GM12892 (cell line): ENCODE data around the gene ZSCAN29. TPM values are rescaled to one million over a fixed set of nuclear protein-coding genes. Genes with fewer than 3 reads are reported as not detected.
A peak's percentile ranks its signal among the peaks of the same experiment; 100 is the strongest.
"Not testable (repeated sequence)": the region's sequence is repeated elsewhere in the genome, so short reads cannot be mapped to it uniquely, and the experiment has no call there.

ENCODE experiments used
- DNase-seq: peaks from one replicate; pipeline ENCODE4 v3.0.0; 2011; ENCODE audit not compliant: insufficient read length
- FAIRE-seq: peaks from 2 replicates; lab custom pipeline; 2011; peaks lifted over from hg19 to GRCh38; lab: Jason Lieb, UNC
- POLR2A ChIP-seq: IDR thresholded peaks from 2 replicates; pipeline ENCODE4 v1.6.1; 2011; ENCODE audit warnings: low read depth, low read length, control low read depth
- POLR2AphosphoS5 ChIP-seq: IDR thresholded peaks from 2 replicates; pipeline ENCODE4 v1.6.1; 2011; ENCODE audit warnings: low read depth, low read length, control low read depth
- TAF1 ChIP-seq: IDR thresholded peaks from 2 replicates; pipeline ENCODE4 v1.6.1; 2011; ENCODE audit warnings: low read depth, mild to moderate bottlenecking, control low read depth, low read length, borderline replicate concordance
- polyA plus RNA-seq: library from polyadenylated mRNA; unstranded; fragments of >200 nt; gene quantifications from one replicate; pipeline ENCODE4 v1.2.1, GENCODE V29; 2012; ENCODE audit warnings: missing spikeins, inconsistent platforms; ENCODE audit not compliant: missing spikeins

The ZSCAN29 gene
- polyA plus RNA-seq: 12.2 TPM

DNA sequence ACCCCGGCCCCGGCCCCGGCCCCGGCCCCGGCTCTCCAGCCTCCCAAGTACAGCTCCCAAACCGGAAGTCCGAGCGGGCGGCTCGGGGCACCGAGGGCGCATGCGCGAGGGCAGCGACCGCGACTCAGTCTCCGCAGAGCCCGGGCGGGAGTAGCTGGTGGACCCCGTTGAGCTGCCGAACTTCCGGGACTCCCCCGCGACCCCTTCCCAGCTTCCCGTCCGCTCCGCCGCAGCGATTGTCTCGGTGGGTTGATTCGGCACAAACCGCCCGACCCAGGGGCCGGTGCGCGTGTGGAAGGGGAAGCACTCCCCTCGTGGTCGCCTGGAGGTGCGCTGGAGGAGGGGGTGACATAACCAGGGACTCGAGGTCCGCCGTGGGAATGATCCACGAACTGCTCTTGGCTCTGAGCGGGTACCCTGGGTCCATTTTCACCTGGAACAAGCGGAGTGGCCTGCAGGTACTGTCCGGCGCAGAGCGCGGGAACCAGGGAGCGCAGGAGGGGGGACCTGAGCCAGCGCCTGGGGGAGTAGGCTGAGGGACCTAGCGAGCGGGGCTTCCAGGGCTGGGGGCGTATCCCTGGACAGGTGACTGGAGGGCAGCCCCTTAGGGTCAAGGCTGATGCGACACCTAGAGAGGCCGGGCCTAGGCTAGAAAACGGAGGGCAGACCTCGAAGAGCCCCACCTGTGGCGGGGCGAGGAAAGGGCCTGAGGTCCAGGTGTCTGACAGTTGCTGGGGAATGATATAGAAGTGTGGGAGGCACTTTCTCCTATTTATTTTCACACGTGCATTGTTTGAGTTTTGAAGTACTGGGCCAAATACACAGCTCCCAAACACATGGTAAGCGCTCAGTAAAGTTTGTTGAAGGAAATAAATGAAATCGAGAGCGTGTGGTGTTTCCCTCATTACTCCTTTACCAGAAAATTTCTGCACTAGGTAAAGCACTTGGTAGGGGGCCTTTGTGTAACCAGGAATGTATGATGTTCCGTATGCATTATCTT, at the start of gene ZSCAN29, which contains the start of gene TUBGCP4:
Gene ZSCAN29, minus strand, starts transcription at position 69 of the 1,000 bp plus-strand sequence. CDS start 1,130 bp downstream, outside the sequence.
Gene TUBGCP4, plus strand, starts transcription at position 127 of the 1,000 bp plus-strand sequence. Its CDS starts 254 bp downstream, at position 381.
- DNase-seq: peak; percentile 91
- FAIRE-seq: peak; percentile 94
- TF ChIP-seq POLR2AphosphoS5 (peak; percentile 45; the same call in 1 of the 2 replicates), TAF1 (peak; percentile 18; the same call in 1 of the 2 replicates), POLR2A (peak; percentile 80; the same call in 1 of the 2 replicates)

DNA sequence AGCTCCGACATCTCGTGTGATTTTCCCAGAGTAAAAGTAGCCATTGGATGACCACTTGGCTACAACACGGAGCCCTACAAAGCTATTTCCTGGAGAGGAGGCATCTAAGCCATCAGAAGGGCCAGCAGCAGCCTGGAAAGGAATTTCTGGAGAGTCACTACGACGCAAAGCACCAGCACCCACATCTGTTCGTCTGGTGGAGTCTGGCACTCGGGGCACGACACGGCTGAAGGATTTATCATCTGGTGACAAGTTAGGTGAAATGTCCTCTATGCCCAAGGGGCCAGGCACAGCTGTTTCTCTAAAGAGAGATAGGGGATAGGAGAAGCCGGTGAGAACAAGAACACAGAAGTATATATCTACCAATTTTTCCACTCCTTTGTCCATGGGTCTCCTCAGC, 49.6 kb upstream of the ZSCAN29 start:
- no peak for DNase-seq
- TF ChIP-seq POLR2A (no peak), TAF1 (no peak), POLR2AphosphoS5 (no peak)
- FAIRE-seq: no peak

- FAIRE-seq: no peak
- no peak for TF ChIP-seq POLR2A
- no peak for DNase-seq
These were observed 43.4 kb upstream of the ZSCAN29 start for GRCh38 chr15:43414196-43414595.

GRCh38 chr15:43412096-43412495, 41.3 kb upstream of the ZSCAN29 start:
- DNase-seq: no peak
- FAIRE-seq: no peak
- TF ChIP-seq POLR2AphosphoS5 (no peak), TAF1 (no peak), POLR2A (no peak)

DNA sequence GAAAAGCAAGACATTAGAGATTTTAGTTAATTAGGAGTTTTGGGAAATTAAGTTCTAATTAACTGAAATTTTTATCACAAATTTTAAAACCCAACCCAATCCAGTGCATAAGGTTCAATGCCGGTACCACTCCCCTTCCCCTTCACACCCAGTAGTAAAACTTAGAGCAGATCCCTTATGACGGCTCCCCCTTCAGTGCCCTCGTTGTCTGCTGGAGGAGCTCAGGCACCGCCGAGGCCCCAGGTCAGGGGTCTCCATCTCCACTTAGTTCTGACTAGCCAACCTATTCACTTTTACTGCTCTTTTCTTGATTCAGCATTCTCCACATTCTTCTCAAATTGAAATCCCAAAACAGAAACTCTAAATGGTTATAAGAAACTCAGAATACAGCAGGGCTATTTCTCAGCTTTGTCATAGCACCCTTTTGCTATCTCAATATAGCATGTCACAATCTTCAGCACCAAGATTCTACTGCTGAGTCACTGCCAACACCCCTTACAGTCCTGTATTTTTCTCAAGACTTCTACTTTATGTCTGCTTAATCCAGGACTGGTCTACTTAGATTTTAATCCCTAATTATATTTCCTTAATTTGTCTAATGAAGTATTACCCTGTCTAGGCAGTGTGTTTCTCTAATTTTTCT, 39.9 kb upstream of the ZSCAN29 start:
- FAIRE-seq: no peak
- no peak for TF ChIP-seq POLR2A
- TF ChIP-seq POLR2AphosphoS5: no peak
- no peak for TF ChIP-seq TAF1
- DNase-seq: no peak

DNA sequence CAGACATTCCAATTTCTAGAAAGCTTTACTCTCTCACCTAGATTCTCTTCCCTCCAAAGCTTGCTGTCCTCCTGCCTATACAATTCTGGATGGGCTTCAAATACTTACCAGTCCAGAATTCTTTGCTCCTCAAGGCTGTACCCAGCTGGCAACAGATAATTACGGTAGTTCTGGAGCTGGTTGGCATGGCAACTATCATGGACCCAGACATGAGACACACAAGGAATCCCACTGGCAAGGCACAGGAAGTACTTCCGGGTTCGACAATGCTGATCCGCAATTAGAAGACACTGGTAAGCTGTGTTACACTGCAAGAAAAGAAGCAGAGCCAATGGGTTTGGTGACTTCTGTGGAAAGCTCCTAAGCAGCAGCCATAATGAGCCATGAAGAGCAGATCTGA, 37.9 kb upstream of the ZSCAN29 start:
- no peak for TF ChIP-seq TAF1
- TF ChIP-seq POLR2A: no peak
- TF ChIP-seq POLR2AphosphoS5: no peak
- DNase-seq (no peak), FAIRE-seq (no peak)

- no peak for FAIRE-seq
- TF ChIP-seq POLR2A (no peak), POLR2AphosphoS5 (no peak), TAF1 (no peak)
- DNase-seq: no peak
These were observed 36.0 kb upstream of the ZSCAN29 start for GRCh38 chr15:43406808-43407207.

GRCh38 chr15:43406189-43406588, 35.3 kb upstream of the ZSCAN29 start:
- FAIRE-seq (no peak), DNase-seq (no peak)
- no peak for TF ChIP-seq POLR2A
- TF ChIP-seq TAF1: no peak
- no peak for TF ChIP-seq POLR2AphosphoS5

GRCh38 chr15:43404130-43404529, 33.3 kb upstream of the ZSCAN29 start:
- no peak for FAIRE-seq
- DNase-seq: no peak
- TF ChIP-seq POLR2A: no peak
- no peak for TF ChIP-seq TAF1
- no peak for TF ChIP-seq POLR2AphosphoS5

DNA sequence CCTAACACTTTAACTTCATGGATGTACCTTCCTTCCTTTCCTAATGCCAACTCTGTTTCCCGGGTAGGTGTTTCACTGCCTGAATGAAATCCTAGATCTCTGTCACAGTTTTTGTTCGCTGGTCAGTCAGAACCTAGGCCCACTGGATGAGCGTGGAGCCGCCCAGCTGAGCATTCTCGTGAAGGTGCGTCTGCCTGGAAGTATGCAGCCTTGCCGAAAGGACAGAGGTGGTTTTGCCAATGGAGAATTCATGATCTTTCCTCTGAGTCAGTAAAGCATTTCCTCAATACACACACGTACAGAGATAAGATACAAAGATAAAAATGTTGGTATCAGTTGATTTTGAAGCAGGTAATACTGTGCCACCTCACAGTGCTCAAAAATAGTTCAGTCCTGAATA, 32.8 kb upstream of the ZSCAN29 start:
- no peak for FAIRE-seq

GRCh38 chr15:43402255-43402654, 31.4 kb upstream of the ZSCAN29 start:
- DNase-seq (no peak), FAIRE-seq (no peak)
- TF ChIP-seq TAF1 (no peak), POLR2A (no peak), POLR2AphosphoS5 (no peak)

More for the DNA sequence above, 32.8 kb upstream of the ZSCAN29 start:
- TF ChIP-seq POLR2A (no peak), POLR2AphosphoS5 (no peak), TAF1 (no peak)
- no peak for DNase-seq

GRCh38 chr15:43393592-43393991, 22.7 kb upstream of the ZSCAN29 start:
- FAIRE-seq, DNase-seq: not testable (repeated sequence)

- TF ChIP-seq TAF1: no peak
- no peak for TF ChIP-seq POLR2A
- no peak for TF ChIP-seq POLR2AphosphoS5
- no peak for DNase-seq
- FAIRE-seq: no peak
These were observed 19.9 kb upstream of the ZSCAN29 start for GRCh38 chr15:43390723-43391122.

- TF ChIP-seq TAF1 (no peak), POLR2AphosphoS5 (no peak), POLR2A (no peak)
- DNase-seq (no peak), FAIRE-seq (no peak)
These were observed 12.2 kb upstream of the ZSCAN29 start for GRCh38 chr15:43383070-43383469.
